Testis (tissue), 2 donors: Measurements from ENCODE around the gene EVC2.

Source experiments
- CTCF ChIP-seq, 3 experiments: fragments of 450-650 bp in 2 of 3; fragments of 200-600 bp in 1 of 3; sonication (generic) in 1 of 3; IDR thresholded peaks; one replicate each; pipeline ENCODE4 v1.5.1; 2016 to 2019; ENCODE audit warnings: antibody characterized with exemption in 3 of 3, mild to moderate bottlenecking in 2 of 3, moderate library complexity in 1 of 3
- POLR2A ChIP-seq: fragments of 450-650 bp; IDR thresholded peaks from one replicate; pipeline ENCODE4 v1.6.1; 2017; ENCODE audit warnings: antibody characterized with exemption, mild to moderate bottlenecking, moderate library complexity

- no peak for TF ChIP-seq CTCF (IDR thresholded peaks at IDR 0.05)
- TF ChIP-seq POLR2A, result no peak
Measured at GRCh38 chr4:5742968-5743367, 34.6 kb upstream of the EVC2 start.
